ENCODE data around the gene ARHGEF3.

The ARHGEF3 gene, protein sequence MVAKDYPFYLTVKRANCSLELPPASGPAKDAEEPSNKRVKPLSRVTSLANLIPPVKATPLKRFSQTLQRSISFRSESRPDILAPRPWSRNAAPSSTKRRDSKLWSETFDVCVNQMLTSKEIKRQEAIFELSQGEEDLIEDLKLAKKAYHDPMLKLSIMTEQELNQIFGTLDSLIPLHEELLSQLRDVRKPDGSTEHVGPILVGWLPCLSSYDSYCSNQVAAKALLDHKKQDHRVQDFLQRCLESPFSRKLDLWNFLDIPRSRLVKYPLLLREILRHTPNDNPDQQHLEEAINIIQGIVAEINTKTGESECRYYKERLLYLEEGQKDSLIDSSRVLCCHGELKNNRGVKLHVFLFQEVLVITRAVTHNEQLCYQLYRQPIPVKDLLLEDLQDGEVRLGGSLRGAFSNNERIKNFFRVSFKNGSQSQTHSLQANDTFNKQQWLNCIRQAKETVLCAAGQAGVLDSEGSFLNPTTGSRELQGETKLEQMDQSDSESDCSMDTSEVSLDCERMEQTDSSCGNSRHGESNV

DNA sequence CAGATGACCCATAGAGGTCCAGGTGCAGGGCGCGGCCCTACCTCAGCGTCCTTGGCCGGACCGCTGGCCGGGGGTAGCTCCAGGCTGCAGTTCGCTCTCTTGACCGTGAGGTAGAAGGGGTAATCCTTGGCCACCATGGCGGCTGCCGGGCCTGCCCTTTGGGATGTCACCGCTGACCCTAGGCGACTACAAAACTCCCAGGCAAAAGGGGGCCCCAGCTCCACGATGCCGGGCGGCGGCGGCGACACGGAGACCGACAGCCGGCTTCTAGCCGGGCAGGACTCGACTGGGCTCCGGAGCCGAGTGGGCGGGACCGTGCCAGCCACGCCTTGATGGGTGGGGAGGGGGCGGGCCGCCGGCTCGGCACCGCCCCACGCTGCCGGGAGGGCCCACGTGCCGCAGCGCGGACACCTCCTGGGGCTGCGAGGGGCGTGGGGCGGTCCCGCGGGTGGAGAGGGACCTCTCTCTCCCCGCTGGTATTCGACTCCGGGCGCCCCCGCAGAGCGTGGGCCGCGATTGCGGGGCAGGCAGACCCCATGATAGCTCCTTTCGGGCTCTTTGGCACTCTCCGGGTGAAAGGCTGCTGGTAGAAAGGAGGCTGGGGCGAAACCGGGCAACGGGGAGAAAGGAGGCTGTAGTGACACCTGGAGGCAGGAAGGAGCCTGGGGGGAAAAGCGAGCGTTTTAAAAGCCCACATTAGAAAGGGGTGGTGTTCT, at the start of gene ARHGEF3:
Gene ARHGEF3 (minus strand): TSS at position 288 of the 716 bp plus-strand sequence. CDS start 151 bp downstream, at position 137.
- Histone ChIP-seq H3K27ac (ENCODE audit: low read length) (no peak within 1 kb of the TSS), H3K9ac (ENCODE audit: low read depth, low read length) (peak within 1 kb of the TSS; percentile 60; the same call in 1 of the 2 replicates), H3K4me1 (ENCODE audit: insufficient read depth, low read length) (no peaks in the 10 kb centered on the region)

DNA sequence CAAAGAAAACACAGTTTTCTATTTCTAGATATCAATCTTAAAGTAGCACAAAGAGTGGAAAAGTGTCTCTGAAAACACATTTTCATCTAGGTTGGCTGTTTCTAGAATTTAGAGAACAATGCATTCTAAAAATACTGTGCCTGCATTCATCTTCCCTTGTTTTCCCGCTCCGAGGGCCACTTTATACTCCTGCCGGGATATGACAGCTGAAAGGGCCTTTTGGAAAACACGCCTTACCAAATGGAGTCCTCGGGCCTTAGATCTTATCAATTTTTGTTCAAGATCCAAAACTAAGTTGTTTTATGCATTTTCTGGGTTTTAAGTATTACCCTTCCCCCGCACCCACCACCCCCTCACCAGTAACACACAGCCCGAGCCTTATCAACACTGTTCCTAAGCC, 47.9 kb upstream of the ARHGEF3 start:
- Histone ChIP-seq H3K9me3 (ENCODE audit: insufficient read depth, low read depth, low read length) (no peaks in the 10 kb centered on the region), H3K27me3 (ENCODE audit: insufficient read depth, low read length) (no peaks in the 10 kb centered on the region), H3K9ac (ENCODE audit: low read depth, low read length) (no peak overlapping the region), H3K36me3 (ENCODE audit: insufficient read depth, low read depth, low read length) (no peaks in the 10 kb centered on the region), H3K27ac (ENCODE audit: low read length) (no peak overlapping the region), H3K4me3 (ENCODE audit: low read length) (no peak overlapping the region), H3K4me1 (ENCODE audit: insufficient read depth, low read length) (no peaks in the 10 kb centered on the region)

More for the DNA sequence above, at the start of gene ARHGEF3:
- no peaks in the 10 kb centered on the region for H3K36me3 ChIP-seq (ENCODE audit: insufficient read depth, low read depth, low read length)
- H3K4me3 ChIP-seq (ENCODE audit: low read length), result peak within 1 kb of the TSS; percentile 78
- H3K27me3 ChIP-seq (ENCODE audit: insufficient read depth, low read length), result peaks cover 14% of the 10 kb centered on the region
- H3K9me3 ChIP-seq (ENCODE audit: insufficient read depth, low read depth, low read length), result no peaks in the 10 kb centered on the region

DNA sequence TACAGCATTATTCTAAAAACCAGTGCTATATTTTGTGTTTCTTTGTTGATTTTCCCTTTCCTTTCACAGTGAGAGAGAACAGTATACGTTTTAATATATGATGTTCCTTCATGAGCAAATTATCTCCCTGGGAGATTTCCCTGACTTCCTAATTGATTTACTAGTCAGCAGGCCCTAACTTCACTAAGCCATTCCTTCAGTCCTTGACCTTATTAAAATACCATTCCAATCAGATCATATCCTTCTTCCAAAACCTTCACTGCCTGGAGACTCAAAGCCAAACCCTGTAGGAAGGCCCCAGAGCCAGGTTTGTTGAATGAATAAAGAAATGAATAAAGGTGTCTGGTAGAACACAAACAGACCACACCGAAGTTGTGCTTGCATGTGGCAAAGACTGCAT, 43.8 kb upstream of the ARHGEF3 start:
- no peaks in the 10 kb centered on the region for H3K36me3 ChIP-seq (ENCODE audit: insufficient read depth, low read depth, low read length)
- no peaks in the 10 kb centered on the region for H3K4me1 ChIP-seq (ENCODE audit: insufficient read depth, low read length)
- no peaks in the 10 kb centered on the region for H3K27me3 ChIP-seq (ENCODE audit: insufficient read depth, low read length)
- H3K9ac ChIP-seq (ENCODE audit: low read depth, low read length), result no peak overlapping the region
- no peak overlapping the region for H3K4me3 ChIP-seq (ENCODE audit: low read length)
- no peak overlapping the region for H3K27ac ChIP-seq (ENCODE audit: low read length)
- no peaks in the 10 kb centered on the region for H3K9me3 ChIP-seq (ENCODE audit: insufficient read depth, low read depth, low read length)

DNA sequence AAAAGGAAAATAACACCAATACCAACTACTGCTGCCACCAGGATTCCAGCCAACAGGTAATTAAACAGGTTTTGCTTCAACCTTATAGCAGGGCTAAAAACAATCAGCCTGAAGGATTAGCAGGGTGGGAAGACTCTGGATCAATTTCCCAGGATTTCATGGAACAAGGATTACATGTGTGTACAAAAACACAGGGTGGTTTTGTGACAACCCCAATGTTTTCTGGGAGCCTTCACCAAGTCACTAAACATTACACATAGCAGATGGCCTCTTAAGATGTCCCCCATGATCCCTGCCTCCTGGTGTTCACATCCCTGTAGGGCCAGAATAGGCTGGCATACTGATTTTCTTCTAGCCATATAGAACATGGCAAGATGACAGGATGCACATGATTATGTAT, 42.8 kb upstream of the ARHGEF3 start:
- Histone ChIP-seq H3K27me3 (ENCODE audit: insufficient read depth, low read length) (no peaks in the 10 kb centered on the region), H3K9ac (ENCODE audit: low read depth, low read length) (no peak overlapping the region), H3K4me3 (ENCODE audit: low read length) (no peak overlapping the region), H3K4me1 (ENCODE audit: insufficient read depth, low read length) (no peaks in the 10 kb centered on the region), H3K9me3 (ENCODE audit: insufficient read depth, low read depth, low read length) (no peaks in the 10 kb centered on the region), H3K27ac (ENCODE audit: low read length) (no peak overlapping the region), H3K36me3 (ENCODE audit: insufficient read depth, low read depth, low read length) (no peaks in the 10 kb centered on the region)

DNA sequence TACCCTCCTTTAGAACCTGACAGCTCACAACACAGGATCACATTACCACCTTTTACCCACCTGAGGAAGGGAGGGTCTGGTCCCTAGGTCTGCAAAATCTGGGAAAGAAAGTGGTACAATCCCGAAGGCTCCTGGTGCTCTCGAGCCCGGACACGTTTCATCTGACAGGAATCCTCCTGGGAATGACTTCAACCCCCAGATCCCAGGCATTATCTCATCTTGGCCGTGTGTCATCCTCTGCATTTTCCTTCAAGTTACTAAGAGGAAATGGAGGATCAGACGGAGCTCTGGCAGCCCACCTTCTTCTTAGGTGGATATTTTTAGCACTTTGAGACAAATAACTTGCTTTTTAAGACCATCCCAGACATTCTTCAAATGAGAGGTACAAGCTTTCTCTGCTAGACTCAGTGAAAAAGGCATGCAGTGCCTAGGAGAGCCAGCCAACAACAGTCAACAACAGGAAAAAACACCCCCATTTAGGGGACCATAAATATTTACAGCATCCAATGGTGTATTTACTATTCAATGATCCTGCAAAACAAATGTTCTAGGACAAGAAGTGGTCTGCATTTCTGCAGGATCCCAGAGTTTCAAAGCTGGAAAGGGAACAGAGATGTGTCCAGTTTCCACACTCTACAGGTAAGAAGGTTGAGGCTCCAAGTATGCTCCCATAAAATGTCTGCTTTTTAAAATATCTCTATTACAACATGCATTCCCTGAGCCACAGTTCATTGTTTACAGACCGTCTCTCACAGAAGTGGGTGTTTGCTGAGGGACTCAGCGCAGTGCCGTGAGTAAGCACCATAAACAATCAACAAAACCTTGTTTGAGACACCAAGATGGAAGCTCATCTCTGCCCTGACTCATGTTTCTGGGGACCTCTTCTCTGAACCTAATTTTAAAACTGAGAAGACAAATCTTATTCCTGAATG, 38.3 kb upstream of the ARHGEF3 start:
- Histone ChIP-seq H3K4me1 (ENCODE audit: insufficient read depth, low read length) (no peaks in the 10 kb centered on the region), H3K36me3 (ENCODE audit: insufficient read depth, low read depth, low read length) (no peaks in the 10 kb centered on the region), H3K4me3 (ENCODE audit: low read length) (no peak overlapping the region), H3K9ac (ENCODE audit: low read depth, low read length) (no peak overlapping the region), H3K27ac (ENCODE audit: low read length) (no peak overlapping the region), H3K9me3 (ENCODE audit: insufficient read depth, low read depth, low read length) (no peaks in the 10 kb centered on the region), H3K27me3 (ENCODE audit: insufficient read depth, low read length) (no peaks in the 10 kb centered on the region)

DNA sequence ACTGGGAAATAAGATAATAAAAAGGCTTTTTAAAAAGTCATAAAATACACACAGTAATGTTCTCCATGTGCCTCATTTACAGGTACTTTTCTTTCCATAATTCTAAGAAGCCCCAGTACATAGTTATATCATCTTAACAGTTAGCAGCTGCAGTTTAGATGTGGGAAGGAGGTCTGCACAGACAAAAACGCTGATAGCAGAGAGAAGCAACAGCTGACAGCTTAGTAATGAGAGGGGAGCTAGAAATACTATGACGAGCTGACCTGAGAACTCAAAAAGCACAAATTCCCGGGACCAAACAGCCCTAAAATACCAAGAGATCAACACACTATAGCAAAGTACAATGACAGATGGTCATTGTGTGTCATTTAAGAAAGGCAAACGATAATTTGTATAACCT, 36.7 kb upstream of the ARHGEF3 start:
- no peaks in the 10 kb centered on the region for H3K4me1 ChIP-seq (ENCODE audit: insufficient read depth, low read length)
- H3K9me3 ChIP-seq (ENCODE audit: insufficient read depth, low read depth, low read length), result no peaks in the 10 kb centered on the region
- H3K4me3 ChIP-seq (ENCODE audit: low read length), result no peak overlapping the region
- H3K9ac ChIP-seq (ENCODE audit: low read depth, low read length), result no peak overlapping the region
- H3K27me3 ChIP-seq (ENCODE audit: insufficient read depth, low read length), result no peaks in the 10 kb centered on the region
- H3K36me3 ChIP-seq (ENCODE audit: insufficient read depth, low read depth, low read length), result no peaks in the 10 kb centered on the region
- no peak overlapping the region for H3K27ac ChIP-seq (ENCODE audit: low read length)

DNA sequence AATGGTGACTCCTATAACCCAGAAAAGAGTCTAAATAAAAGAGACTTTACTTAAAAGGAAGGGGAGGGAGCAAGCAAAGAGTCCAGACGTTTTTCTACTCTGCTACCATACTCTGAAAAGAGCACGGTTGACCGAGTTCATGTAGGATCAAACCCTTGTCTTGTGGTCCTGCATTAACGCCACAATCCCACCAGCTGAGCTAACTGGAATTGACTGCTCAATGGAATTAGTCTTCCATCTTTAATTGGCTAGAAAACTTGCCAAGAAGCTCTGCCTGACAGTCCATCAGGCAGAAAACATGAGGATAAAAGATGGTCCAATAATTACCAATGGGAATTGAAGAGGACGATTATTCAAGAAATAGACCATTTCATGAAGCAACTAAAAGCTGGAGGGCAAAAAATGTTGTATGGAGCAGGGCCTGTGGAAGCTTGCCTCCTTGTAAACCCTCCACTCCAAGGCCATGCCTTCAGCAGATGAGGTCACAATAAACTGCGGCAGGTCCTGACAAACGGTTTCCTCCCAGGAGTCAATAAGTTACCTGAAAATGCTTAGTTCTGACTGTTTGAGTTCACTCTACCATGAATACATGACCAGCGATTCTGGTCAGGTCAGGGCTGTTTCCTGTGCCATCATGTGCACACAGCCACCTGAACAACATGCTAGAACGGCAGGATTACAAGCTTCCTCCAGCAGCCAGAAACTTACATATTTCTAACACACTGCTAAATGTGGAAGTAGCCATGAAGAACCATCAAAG, 35.6 kb upstream of the ARHGEF3 start:
- no peaks in the 10 kb centered on the region for H3K9me3 ChIP-seq (ENCODE audit: insufficient read depth, low read depth, low read length)
- H3K36me3 ChIP-seq (ENCODE audit: insufficient read depth, low read depth, low read length), result no peaks in the 10 kb centered on the region
- H3K27ac ChIP-seq (ENCODE audit: low read length), result no peak overlapping the region
- no peaks in the 10 kb centered on the region for H3K27me3 ChIP-seq (ENCODE audit: insufficient read depth, low read length)
- no peak overlapping the region for H3K9ac ChIP-seq (ENCODE audit: low read depth, low read length)
- H3K4me1 ChIP-seq (ENCODE audit: insufficient read depth, low read length), result no peaks in the 10 kb centered on the region
- H3K4me3 ChIP-seq (ENCODE audit: low read length), result no peak overlapping the region

DNA sequence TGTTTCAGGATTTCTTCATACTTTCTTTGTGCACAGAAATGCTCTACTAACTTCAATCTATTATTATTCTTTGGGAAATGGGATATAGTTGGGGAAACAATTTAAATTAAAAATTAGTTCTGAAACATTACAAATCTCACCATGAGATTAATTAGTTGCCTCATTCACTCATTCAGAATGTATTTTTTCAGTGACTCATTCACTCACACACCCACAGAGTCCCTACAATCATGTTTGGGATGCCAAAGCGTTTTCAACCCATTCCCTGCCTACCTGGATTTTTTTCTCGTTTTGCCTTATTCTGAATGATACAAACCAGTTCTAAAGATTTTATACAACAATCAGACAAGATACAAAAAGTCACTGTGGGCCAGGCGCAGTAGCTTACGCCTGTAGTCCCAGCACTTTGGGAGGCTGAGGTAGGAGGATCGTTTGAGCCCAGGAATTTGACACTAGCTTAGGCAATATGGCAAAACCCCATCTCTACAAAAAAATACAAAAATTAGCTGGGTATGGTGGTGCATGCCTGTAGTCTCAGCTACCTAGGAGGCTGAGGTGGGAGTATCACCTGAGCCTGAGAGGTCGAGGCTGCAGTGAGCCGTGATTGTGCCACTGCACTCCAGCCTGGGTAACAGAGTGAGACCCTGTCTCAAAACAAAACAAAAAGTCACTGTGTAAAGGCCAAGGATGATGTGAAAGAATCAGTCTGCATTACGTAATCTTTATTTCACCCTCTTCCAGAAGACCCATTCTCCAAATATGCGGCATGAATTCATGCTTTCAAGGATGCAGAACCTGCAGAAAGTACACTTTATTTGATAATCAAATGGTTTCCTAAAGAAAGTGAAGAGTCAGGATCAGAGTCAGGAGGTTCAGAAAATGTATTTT, 34.8 kb upstream of the ARHGEF3 start:
- no peaks in the 10 kb centered on the region for H3K4me1 ChIP-seq (ENCODE audit: insufficient read depth, low read length)
- no peak overlapping the region for H3K9ac ChIP-seq (ENCODE audit: low read depth, low read length)
- no peak overlapping the region for H3K27ac ChIP-seq (ENCODE audit: low read length)

DNA sequence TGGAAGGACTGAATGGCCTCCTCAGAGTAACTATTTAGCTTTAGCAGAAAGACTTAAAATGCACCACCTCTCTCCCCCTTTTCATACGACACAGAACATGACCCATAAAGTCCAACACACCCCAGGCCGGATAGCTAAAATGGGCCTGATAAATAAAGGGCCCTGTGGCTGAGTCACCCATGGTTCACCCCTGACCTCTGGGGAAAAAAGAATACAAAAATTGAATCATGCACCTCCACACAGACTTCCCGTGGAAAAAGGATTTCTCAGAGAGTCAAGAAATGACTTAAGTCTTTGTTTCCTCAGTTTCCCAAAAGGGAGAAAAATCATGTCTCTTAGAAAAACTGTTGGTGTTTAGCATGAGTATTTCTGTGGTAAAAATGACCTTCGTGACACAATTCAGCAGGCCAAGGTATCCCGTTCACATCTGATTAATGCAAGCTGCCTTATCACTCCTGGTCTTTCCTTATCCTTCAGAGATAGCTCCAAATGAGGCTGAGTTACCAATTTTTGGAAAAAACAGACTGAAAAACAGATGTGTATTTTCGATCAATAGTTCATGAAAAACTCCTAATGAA, 34.0 kb upstream of the ARHGEF3 start:
- H3K9me3 ChIP-seq (ENCODE audit: insufficient read depth, low read depth, low read length), result no peaks in the 10 kb centered on the region
- no peaks in the 10 kb centered on the region for H3K27me3 ChIP-seq (ENCODE audit: insufficient read depth, low read length)
- no peaks in the 10 kb centered on the region for H3K36me3 ChIP-seq (ENCODE audit: insufficient read depth, low read depth, low read length)
- H3K9ac ChIP-seq (ENCODE audit: low read depth, low read length), result no peak overlapping the region
- H3K4me1 ChIP-seq (ENCODE audit: insufficient read depth, low read length), result no peaks in the 10 kb centered on the region
- H3K27ac ChIP-seq (ENCODE audit: low read length), result no peak overlapping the region
- no peak overlapping the region for H3K4me3 ChIP-seq (ENCODE audit: low read length)

More for the DNA sequence above, 34.8 kb upstream of the ARHGEF3 start:
- Histone ChIP-seq H3K9me3 (ENCODE audit: insufficient read depth, low read depth, low read length) (no peaks in the 10 kb centered on the region), H3K4me3 (ENCODE audit: low read length) (no peak overlapping the region), H3K36me3 (ENCODE audit: insufficient read depth, low read depth, low read length) (no peaks in the 10 kb centered on the region), H3K27me3 (ENCODE audit: insufficient read depth, low read length) (no peaks in the 10 kb centered on the region)

DNA sequence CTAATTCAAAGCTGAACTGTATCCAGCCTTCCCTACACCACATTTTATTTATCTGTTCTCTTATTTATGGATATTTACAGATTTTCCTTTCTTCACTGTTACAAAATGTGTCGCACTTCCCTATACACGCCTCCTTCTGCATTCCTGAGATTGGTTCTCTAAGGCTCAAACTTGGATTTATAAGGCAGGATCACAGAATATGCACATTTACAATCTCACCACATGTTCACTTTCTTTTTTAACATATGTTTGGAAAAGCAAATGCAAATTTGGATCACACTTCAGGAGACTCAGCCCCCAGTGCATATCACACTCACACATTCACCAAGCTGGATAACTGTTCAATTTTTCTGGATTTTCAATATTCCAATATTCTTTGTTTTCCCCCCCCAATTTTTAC, 31.8 kb upstream of the ARHGEF3 start:
- Histone ChIP-seq H3K27me3 (ENCODE audit: insufficient read depth, low read length) (no peaks in the 10 kb centered on the region), H3K4me3 (ENCODE audit: low read length) (no peak overlapping the region), H3K4me1 (ENCODE audit: insufficient read depth, low read length) (no peaks in the 10 kb centered on the region), H3K27ac (ENCODE audit: low read length) (no peak overlapping the region), H3K9ac (ENCODE audit: low read depth, low read length) (no peak overlapping the region), H3K36me3 (ENCODE audit: insufficient read depth, low read depth, low read length) (no peaks in the 10 kb centered on the region), H3K9me3 (ENCODE audit: insufficient read depth, low read depth, low read length) (no peaks in the 10 kb centered on the region)
